ENCODE results near the gene SCD5.
A peak's percentile ranks its signal among the peaks of the same experiment; 100 is the strongest.

SCD5 gene

GRCh38 chr4:82710197-82710929, 88.2 kb downstream of the SCD5 start:
- Histone ChIP-seq H3K9me3 (ENCODE audit: control insufficient read depth, insufficient read depth, low read depth, low read length) (no peaks in the 10 kb centered on the region), H3K27ac (ENCODE audit: extremely low read depth, low read depth, low read length) (no peak overlapping the region), H3K4me1 (ENCODE audit: control insufficient read depth, insufficient read depth, low read length) (no peaks in the 10 kb centered on the region), H3K4me3 (ENCODE audit: low read depth, low read length) (no peak overlapping the region), H3K36me3 (ENCODE audit: control insufficient read depth in 2 of 2, insufficient read depth in 1 of 2, low read length in 2 of 2) (no peaks in the 10 kb centered on the region)
- CTCF ChIA-PET = no interaction called here
- TF ChIP-seq ZNF76 (tag by site-specific recombination; IDR thresholded peaks at IDR 0.05; ENCODE audit: borderline replicate concordance, low read depth) (no peak), KLF9 (tag by site-specific recombination; IDR thresholded peaks at IDR 0.05; ENCODE audit: low read depth) (no peak), ZNF19 (tag by site-specific recombination; IDR thresholded peaks at IDR 0.05; ENCODE audit: low read depth) (no peak), ZNF37A (tag by site-specific recombination; IDR thresholded peaks at IDR 0.05) (no peak), PATZ1 (tag by site-specific recombination; IDR thresholded peaks at IDR 0.05) (no peak), ZNF112 (tag by site-specific recombination; IDR thresholded peaks at IDR 0.05) (no peak), ZNF366 (tag by site-specific recombination; conservative IDR thresholded peaks at IDR 0.05) (0 out of 2 replicates have a peak, but pooled peaks have one; percentile 14), ZNF132 (tag by site-specific recombination; IDR thresholded peaks at IDR 0.05; ENCODE audit: borderline replicate concordance) (no peak), GFI1B (tag by site-specific recombination; IDR thresholded peaks at IDR 0.05) (no peak), ZBTB8A (tag by site-specific recombination; IDR thresholded peaks at IDR 0.05) (no peak), ZNF18 (tag by site-specific recombination; IDR thresholded peaks at IDR 0.05) (0 out of 2 replicates have a peak, but pooled peaks have one; percentile 29), ZNF398 (tag by site-specific recombination; IDR thresholded peaks at IDR 0.05) (peak; percentile 47; the same call in 1 of the 2 replicates), SP2 (tag by site-specific recombination; IDR thresholded peaks at IDR 0.05) (no peak), ZNF157 (tag by site-specific recombination; IDR thresholded peaks at IDR 0.05) (no peak), HOXD13 (CRISPR knock-in tag; IDR thresholded peaks at IDR 0.05; ENCODE audit: borderline replicate concordance) (no peak)
- TF ChIP-seq, protein P1, sequence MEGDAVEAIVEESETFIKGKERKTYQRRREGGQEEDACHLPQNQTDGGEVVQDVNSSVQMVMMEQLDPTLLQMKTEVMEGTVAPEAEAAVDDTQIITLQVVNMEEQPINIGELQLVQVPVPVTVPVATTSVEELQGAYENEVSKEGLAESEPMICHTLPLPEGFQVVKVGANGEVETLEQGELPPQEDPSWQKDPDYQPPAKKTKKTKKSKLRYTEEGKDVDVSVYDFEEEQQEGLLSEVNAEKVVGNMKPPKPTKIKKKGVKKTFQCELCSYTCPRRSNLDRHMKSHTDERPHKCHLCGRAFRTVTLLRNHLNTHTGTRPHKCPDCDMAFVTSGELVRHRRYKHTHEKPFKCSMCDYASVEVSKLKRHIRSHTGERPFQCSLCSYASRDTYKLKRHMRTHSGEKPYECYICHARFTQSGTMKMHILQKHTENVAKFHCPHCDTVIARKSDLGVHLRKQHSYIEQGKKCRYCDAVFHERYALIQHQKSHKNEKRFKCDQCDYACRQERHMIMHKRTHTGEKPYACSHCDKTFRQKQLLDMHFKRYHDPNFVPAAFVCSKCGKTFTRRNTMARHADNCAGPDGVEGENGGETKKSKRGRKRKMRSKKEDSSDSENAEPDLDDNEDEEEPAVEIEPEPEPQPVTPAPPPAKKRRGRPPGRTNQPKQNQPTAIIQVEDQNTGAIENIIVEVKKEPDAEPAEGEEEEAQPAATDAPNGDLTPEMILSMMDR (tag by site-specific recombination; IDR thresholded peaks at IDR 0.05) = no peak
- TF ChIP-seq, protein P2, sequence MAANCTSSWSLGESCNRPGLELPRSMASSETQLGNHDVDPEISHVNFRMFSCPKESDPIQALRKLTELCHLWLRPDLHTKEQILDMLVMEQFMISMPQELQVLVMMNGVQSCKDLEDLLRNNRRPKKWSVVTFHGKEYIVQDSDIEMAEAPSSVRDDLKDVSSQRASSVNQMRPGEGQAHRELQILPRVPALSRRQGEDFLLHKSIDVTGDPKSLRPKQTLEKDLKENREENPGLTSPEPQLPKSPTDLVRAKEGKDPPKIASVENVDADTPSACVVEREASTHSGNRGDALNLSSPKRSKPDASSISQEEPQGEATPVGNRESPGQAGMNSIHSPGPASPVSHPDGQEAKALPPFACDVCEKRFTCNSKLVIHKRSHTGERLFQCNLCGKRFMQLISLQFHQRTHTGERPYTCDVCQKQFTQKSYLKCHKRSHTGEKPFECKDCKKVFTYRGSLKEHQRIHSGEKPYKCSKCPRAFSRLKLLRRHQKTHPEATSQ (tag by site-specific recombination; IDR thresholded peaks at IDR 0.05) = no peak
- POLR2A ChIA-PET = no interaction called here
